Peyer's patch (tissue), 4 donors: ENCODE results near the gene CRYM.

ENCODE experiments used
- CTCF ChIP-seq, 6 experiments: fragments of 450-650 bp in 4 of 6; fragments of 200-600 bp in 2 of 6; sonication (generic) in 1 of 6; IDR thresholded peaks; one replicate each; pipeline ENCODE4 v1.5.1; 2017 to 2019; ENCODE audit warnings: antibody characterized with exemption in 6 of 6, mild to moderate bottlenecking in 3 of 6, moderate library complexity in 1 of 6
- POLR2A ChIP-seq, 2 donors: fragments of 450-650 bp; IDR thresholded peaks; one replicate each; pipeline ENCODE4 v1.5.1; 2017; ENCODE audit warnings: antibody characterized with exemption in 2 of 2, mild to moderate bottlenecking in 2 of 2, moderate library complexity in 2 of 2

- TF ChIP-seq POLR2A (IDR thresholded peaks at IDR 0.05) (no peak), CTCF (IDR thresholded peaks at IDR 0.05) (no peak)
These were observed 36.2 kb upstream of the CRYM start for GRCh38 chr16:21314339-21314738.
